ENCODE data around the gene SPATA45. TPM values are rescaled to one million over a fixed set of nuclear protein-coding genes. Genes with fewer than 3 reads are reported as not detected.
A peak's percentile ranks its signal among the peaks of the same experiment; 100 is the strongest.
"Not testable (repeated sequence)": the region's sequence is repeated elsewhere in the genome, so short reads cannot be mapped to it uniquely, and the experiment has no call there.

The SPATA45 gene
- not detected in 2 replicates for total RNA-seq (2014; rRNA removed)
- polyA plus RNA-seq (2012), result not detected

GRCh38 chr1:212847549-212847948 is at the start of gene SPATA45:
TSS of gene SPATA45 (minus strand) at chr1:212847649. CDS start at chr1:212836149, 11,500 bp downstream.
- no peak for DNase-seq (ENCODE audit: low read depth)

DNA sequence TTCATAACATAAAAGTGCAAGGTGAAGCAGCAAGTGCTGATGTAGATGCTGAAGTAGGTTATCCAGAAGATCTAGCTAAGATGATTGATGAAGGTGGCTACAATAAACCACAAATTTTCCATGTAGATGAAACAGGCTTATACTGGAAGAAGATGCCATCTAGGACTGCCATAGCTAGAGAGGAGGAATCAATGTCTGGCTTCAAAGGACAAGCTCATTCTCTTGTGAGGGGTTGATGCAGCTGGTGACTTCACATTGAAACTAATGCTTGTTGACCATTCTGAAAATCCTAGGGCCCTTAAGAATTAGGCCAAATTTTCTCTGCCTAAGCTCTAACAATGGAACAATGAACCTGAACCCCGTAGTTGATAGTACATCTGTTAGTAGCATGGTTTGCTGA is 44.7 kb upstream of the SPATA45 start:
- no peak for DNase-seq (ENCODE audit: low read depth)

DNA sequence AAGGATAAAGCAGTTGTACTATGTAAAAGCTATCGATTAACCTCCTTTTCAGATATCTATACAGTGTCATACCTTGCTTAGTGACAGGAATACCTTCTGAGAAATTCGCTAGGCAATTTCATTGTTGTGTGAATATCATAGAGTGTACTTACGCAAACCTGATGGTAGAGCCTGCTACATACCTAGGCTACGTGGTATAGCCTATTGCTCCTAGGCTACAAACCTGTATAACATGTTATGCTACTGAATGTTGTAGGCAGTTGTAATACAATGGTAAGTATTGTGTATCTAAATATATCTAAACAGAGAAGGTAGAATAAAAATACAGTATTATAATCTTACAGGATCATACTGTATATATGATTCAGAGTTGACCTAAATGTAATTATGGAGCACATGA is 37.1 kb upstream of the SPATA45 start:
- no peak for DNase-seq (ENCODE audit: low read depth)

- no peak for DNase-seq (ENCODE audit: low read depth)
Observed at GRCh38 chr1:212879947-212880690, 32.7 kb upstream of the SPATA45 start.

DNA sequence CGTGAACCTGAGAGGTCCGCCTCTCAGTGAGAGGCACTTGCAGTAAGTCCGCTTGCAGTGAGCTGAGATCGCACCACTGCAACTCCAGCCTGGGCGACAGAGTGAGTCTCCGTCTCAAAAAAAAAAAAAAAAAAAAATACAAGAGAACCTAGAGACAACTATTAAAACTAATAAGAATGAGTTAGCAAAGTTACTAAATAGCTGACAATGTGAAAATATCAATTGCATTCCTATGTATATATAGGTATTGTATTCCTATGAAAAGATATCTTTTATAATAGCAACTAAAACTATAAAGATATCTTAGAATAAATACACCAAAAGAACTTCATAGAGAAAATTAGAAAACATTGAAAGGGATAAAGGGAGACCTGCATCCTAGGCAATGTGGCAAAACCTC is 31.0 kb upstream of the SPATA45 start:
- no peak for DNase-seq (ENCODE audit: low read depth)

DNA sequence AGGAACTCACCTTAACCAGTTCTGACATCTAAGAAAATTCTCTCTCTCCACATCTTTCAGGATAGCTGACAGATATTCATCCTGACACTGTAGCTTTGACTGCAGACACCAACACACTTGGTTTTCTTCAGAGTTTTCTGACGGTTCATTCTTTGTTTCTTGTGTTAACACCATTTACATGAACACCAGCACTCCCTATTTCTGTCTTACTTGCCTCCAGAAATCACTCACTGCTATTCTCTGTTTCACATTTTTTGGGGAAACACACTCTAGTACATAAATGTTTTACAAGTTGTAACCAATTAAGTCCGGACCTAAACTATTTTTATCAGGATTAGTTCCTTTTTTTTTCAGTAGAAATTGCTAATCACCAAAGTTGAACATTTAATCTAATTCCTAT is 26.1 kb upstream of the SPATA45 start:
- DNase-seq (ENCODE audit: low read depth), result no peak

- no peak for DNase-seq (ENCODE audit: low read depth)
Observed at GRCh38 chr1:212871976-212872375, 24.5 kb upstream of the SPATA45 start.

GRCh38 chr1:212867192-212867591 is 19.7 kb upstream of the SPATA45 start:
- DNase-seq (ENCODE audit: low read depth), result no peak

DNA sequence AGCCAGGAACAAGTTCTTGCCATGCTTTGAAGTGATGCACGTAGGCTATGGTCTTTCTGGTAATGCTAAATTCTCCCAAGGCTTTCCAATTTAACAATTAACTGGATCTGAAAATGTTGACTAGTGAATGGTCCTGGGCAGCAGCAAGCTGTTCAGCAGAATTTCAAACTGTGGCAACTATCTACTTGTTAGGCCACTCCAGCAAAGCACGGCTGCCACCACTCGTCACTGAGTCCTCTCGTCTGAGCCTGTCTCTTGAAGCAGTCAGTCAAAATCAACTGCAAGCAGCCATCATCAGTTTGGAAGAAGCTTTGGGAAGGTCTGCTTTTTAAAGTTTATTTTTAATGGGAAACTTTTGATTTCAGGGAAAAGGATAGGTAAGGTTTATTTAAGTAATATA is 16.8 kb upstream of the SPATA45 start:
- no peak for DNase-seq (ENCODE audit: low read depth)

- DNase-seq (ENCODE audit: low read depth), result not testable (repeated sequence)
Observed at GRCh38 chr1:212863345-212863744, 15.9 kb upstream of the SPATA45 start.

DNA sequence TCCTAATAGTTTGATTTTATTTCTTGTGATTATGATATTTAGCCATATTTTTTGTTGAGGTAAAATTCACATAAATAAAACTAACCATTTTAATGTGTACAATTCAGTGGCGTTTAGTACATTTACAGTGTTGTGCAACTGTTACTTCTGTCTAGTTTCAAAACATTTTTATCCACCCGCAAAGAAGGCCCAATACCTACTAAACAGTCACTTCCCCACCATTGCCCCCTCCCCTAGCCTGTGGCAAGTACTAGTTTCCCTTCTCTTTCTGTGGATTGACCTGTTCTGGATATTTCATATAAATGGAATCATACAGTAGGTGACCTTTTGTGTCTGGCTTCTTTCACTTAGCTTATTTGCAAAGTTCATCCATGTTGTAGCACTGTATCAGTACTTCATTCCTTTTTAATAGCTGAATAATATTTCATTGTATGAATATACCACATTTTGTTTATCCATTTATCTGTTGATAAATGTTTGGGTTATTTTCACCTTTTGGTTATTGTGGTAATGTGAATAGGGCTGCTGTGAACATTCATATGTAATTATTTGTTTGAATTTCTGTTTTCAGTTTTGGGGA is 14.8 kb upstream of the SPATA45 start:
- DNase-seq (ENCODE audit: low read depth), result no peak

DNA sequence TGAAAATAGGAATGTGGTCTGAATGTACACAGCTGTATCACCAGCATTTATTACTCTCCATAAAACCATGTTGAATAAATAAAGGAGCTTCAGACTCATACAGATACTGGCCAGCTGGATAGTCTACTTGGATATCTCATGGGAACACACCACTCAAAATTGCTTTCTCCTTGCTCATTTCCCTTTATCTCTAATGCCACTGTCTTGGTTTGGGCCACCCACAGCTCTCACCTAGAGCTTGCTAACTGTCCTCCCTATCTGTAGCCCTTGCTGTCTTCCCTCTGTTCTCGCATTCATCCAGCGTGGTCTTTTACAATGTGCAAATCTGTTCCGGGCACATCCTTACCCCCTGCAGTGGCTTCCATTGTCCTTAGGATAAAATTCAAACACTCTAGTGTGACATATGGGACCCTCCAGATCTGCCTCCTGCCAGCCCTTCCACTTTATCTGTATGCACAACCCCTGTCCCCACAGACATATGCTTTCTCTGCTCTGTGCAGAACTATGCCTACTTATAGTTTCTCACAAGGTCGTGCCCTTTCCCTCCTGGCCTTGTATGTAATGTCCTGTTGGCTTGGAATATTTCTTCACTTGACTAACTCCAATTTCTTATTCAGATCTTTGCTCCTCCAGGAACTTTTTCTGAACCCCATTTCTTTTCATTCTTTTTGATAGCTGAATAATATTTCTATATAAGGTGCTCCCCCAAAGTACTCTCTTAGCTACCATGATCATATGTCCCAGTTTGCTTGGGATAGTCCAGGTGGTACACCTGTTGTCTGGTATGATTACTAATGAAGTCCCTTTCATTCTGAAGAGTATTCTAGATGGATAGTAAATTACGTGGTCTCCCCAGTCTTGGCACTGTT is 13.5 kb upstream of the SPATA45 start:
- DNase-seq (ENCODE audit: low read depth), result peak; percentile 12

- peak; percentile 27 for DNase-seq (ENCODE audit: low read depth)
Observed at GRCh38 chr1:212858461-212859265, 11.2 kb upstream of the SPATA45 start.

DNA sequence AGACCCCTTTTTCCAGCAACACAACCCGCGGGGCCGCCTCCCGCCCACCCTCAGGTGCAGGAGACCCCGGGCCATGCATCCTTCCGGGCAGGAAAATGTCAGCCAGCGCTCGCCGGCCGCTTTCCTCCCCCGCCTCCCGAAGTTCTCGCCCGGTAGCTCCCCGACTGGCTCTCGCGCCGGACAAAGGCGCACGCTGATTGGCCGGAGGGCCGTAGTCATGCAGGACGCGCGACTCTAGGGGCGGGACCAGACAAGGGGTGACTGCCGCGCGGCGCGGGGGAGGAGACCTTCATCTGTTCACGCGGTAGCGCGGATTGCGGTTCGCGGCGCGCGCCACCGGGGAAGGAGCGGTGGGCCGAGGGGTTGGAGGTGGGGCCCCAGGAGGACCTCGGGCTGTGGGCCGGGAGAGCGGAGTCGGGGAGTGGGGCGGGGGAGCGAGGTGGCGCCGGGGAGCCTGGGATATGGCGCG is 10.6 kb upstream of the SPATA45 start, which contains the start of gene FLVCR1:
Gene FLVCR1 (plus strand): TSS at position 284 of the 469 bp plus-strand sequence. CDS start 178 bp downstream, at position 462.
- DNase-seq (ENCODE audit: low read depth), result peak; percentile 94

- no peak for DNase-seq (ENCODE audit: low read depth)
Observed at GRCh38 chr1:212856755-212857154, 9.3 kb upstream of the SPATA45 start.

GRCh38 chr1:212853658-212854057 is 6.2 kb upstream of the SPATA45 start:
- DNase-seq (ENCODE audit: low read depth), result no peak

DNA sequence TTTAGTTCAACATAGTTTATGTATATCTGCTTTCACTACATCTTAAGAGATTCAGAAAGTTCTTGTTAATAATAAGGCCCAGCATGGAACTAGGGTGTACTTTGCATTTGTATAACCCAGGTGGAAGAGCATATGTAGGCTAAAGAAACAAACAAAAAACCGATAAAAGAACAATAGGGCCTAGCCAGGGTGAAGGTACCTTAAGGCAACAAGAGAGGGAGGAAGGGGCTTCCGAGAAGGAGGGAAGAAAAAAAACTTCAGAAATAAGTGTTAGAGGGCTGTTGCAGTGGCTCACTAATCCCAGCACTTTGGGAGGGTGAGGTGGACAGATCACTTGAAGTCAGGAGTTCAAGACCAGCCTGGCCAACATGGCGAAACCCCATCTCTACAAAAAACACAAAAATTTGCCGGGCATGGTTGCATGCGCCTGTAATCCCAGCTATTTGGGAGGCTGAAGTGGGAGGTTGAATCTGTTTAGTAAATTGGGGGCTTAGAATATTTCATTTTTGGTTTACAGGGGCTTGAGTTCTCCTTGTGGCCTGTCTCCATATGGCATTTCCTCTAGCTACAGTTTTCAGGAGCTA is 4.7 kb upstream of the SPATA45 start:
- no peak for DNase-seq (ENCODE audit: low read depth)

- not testable (repeated sequence) for DNase-seq (ENCODE audit: low read depth)
Observed at GRCh38 chr1:212844521-212844920, 2.9 kb downstream of the SPATA45 start.

DNA sequence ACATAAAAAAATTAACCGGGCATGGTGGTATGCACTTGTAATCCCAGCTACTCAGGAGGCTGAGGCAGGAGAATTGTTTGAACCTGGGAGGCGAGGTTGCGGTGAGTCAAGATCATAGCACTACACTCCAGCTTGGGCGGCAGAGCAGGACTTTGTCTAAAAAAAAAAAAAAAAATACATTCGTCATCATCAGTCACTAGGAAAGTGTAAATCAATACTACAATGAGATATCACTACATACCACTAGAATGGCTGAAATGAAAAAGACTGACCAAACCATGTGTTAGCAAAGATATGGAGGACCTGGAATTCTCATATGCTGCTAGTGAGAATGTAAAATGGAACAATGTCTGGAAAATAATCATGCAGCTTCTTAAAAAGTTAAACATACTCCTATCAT is 9.3 kb downstream of the SPATA45 start:
- DNase-seq (ENCODE audit: low read depth), result no peak
